ENCODE results near the gene CDH1.

Gene CDH1

DNA sequence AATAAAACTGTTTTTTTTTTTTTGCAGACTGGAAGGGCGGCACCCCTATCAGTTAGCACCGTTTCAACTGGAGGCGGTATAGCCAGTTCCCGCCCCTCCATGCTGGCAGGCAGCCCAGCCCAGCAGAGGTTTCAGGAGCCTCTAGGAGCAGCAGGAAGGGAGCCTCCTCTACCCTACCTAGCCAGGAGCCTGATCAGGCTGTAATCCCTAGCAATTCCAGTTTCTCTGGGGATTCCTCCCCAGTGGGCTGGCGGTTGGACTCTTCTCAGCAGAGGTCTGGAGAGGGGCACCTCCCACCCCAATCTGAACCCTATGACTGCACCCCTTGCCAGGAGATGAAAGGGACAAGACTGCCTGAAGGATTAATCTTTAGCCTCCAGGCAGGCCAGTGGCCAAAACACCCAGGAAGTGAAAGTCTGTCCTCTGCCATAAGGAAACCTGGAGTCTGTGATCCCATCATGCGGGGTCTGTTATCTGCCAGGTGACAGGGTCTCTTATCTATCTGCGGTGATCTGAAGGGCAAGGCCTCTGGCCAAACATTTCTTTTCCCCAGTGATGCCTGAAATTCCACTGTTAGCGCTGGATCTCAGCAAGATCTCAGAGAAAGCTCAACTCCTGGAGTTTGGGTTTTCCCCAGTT, 4.9 kb upstream of the CDH1 start:
- DNase-seq (ENCODE audit: low read depth) = no peak
- TF ChIP-seq, protein P1, sequence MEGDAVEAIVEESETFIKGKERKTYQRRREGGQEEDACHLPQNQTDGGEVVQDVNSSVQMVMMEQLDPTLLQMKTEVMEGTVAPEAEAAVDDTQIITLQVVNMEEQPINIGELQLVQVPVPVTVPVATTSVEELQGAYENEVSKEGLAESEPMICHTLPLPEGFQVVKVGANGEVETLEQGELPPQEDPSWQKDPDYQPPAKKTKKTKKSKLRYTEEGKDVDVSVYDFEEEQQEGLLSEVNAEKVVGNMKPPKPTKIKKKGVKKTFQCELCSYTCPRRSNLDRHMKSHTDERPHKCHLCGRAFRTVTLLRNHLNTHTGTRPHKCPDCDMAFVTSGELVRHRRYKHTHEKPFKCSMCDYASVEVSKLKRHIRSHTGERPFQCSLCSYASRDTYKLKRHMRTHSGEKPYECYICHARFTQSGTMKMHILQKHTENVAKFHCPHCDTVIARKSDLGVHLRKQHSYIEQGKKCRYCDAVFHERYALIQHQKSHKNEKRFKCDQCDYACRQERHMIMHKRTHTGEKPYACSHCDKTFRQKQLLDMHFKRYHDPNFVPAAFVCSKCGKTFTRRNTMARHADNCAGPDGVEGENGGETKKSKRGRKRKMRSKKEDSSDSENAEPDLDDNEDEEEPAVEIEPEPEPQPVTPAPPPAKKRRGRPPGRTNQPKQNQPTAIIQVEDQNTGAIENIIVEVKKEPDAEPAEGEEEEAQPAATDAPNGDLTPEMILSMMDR (conservative IDR thresholded peaks at IDR 0.05; ENCODE audit: low read depth, low read length) = no peak
- no peak overlapping the region for H3K4me3 ChIP-seq (ENCODE audit: low read length)

DNA sequence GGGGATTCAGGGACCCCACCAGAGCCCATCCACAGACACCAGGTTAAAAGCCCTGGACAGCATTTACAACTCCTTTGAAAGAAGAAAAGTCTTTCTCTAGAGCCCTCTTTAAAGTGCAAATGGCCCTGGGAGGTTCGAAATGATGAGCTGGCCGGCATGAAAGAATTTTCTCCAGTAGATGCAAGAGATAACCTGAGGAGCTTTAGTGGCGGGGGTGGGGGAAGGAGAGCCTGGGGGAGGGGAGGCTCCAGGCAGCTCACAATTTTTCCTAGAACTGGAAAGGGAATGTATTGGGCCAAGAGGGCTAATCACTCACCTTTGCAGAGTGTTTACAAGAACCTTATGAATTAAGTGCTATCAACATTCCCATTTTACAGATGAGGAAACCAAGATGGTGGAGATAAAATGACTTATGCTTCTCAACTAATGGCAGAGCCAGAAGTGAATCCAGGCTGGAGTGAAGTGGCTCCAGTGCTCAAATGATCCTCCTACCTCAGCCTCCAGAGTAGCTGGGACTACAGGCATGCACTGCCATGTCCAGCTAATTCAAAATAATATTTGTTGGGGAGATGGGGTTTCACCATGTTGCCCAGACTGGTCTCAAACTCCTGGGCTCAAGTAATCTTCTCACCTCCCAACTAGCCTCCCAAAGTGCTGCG, 4.2 kb upstream of the CDH1 start:
- DNase-seq (ENCODE audit: low read depth) = no peak
- no peak overlapping the region for H3K4me3 ChIP-seq (ENCODE audit: low read length)
- TF ChIP-seq, protein P1 (conservative IDR thresholded peaks at IDR 0.05; ENCODE audit: low read depth, low read length) = no peak

DNA sequence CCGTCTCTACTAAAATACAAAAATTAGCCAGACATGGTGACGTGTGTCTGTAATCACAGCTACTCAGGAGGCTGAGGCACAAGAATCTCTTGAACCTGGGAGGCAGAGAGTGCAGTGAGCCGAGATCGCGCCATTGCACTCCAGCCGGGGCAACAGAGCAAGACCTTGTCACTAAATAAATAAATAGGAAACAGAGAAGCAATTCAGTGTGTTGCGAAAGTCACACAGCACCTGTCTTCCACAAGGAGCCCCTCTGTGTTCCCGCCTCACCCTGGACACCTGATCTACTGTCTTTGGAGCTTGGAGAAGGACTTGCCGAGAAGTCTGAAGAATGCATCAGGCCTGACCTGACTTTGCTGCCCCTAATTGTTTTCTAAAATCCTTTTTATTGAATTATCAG, 3.5 kb upstream of the CDH1 start:
- H3K4me3 ChIP-seq (ENCODE audit: low read length) = no peak overlapping the region
- no peak for DNase-seq (ENCODE audit: low read depth)
- TF ChIP-seq, protein P1 (conservative IDR thresholded peaks at IDR 0.05; ENCODE audit: low read depth, low read length) = no peak

DNA sequence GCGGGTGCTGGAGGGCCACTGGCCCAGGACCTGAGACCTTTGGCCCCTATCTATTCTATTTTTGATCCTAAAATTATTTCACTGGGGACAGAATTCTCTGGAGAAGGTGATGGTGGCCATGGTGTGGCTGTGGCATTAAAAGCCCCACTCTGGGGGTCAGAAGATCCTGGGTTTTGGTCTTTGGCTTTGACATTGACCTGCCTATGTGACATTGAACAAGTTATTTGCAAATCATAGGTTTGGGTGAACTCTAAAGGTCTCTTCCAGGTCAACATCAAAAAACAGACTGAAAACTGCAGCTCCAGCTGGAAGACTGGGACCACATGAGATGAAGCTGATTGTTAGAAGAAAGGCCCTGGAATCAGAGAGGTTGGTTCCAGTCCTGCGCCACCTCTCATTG, 2.3 kb upstream of the CDH1 start:
- TF ChIP-seq, protein P1 (conservative IDR thresholded peaks at IDR 0.05; ENCODE audit: low read depth, low read length) = no peak
- DNase-seq (ENCODE audit: low read depth) = no peak
- no peak overlapping the region for H3K4me3 ChIP-seq (ENCODE audit: low read length)

DNA sequence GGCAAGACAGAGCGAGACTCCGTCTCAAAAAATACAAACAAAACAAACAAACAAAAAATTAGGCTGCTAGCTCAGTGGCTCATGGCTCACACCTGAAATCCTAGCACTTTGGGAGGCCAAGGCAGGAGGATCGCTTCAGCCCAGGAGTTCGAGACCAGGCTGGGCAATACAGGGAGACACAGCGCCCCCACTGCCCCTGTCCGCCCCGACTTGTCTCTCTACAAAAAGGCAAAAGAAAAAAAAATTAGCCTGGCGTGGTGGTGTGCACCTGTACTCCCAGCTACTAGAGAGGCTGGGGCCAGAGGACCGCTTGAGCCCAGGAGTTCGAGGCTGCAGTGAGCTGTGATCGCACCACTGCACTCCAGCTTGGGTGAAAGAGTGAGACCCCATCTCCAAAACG, 531 bp upstream of the CDH1 start:
- TF ChIP-seq, protein P1 (conservative IDR thresholded peaks at IDR 0.05; ENCODE audit: low read depth, low read length) = no peak
- no peak overlapping the region for H3K4me3 ChIP-seq (ENCODE audit: low read length)
- no peak for DNase-seq (ENCODE audit: low read depth)

DNA sequence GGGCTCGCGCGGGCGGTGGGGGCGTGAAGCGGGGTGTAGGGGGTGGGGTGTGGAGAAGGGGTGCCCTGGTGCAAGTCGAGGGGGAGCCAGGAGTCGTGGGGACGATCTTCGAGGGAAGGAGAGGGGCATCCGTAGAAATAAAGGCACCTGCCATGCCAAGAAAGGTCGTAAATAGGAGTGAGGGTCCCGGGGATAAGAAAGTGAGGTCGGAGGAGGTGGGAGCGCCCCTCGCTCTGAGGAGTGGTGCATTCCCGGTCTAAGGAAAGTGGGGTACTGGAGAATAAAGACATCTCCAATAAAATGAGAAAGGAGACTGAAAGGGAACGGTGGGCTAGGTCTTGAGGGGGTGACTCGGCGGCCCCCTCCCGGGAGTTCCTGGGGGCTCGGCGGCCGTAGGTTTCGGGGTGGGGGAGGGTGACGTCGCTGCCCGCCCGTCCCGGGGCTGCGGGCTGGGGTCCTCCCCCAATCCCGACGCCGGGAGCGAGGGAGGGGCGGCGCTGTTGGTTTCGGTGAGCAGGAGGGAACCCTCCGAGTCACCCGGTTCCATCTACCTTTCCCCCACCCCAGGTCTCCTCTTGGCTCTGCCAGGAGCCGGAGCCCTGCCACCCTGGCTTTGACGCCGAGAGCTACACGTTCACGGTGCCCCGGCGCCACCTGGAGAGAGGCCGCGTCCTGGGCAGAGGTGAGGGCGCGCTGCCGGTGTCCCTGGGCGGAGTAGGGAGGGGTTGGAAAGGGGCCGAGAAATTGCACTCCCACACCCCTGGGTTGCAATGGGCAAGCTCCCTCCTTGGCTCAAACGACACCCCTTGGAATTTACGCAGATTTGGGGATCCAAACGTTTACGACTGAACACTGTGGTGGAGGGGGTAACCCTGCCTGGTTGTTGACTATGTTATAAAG, 888 bp downstream of the CDH1 start:
- peak overlapping the region; percentile 25 for H3K4me3 ChIP-seq (ENCODE audit: low read length)
- TF ChIP-seq, protein P1 (conservative IDR thresholded peaks at IDR 0.05; ENCODE audit: low read depth, low read length) = no peak
- no peak for DNase-seq (ENCODE audit: low read depth)
